Measurements from ENCODE around the gene OSGEP. TPM values are rescaled to one million over a fixed set of nuclear protein-coding genes. Genes with fewer than 3 reads are reported as not detected.

Gene OSGEP
- 46.7 and 50.8 TPM in 2 replicates for total RNA-seq (2021)
- long read RNA-seq, transcript OSGEP-201 (11 exons, 2,002 nt), result major isoform, 115 of 161 reads
- long read RNA-seq, transcript OSGEP-212 (2 exons, 1,011 nt), result minor isoform, 6 of 161 reads
- long read RNA-seq, partial matches to known transcripts, result 9 of 161 reads
- long read RNA-seq, other reads (novel, unspliced or antisense), result 29 of 161 reads

GRCh38 chr14:20454516-20455354, at the start of gene OSGEP, which contains the start of gene APEX1:
TSS of gene OSGEP (minus strand) at chr14:20454812. CDS start at chr14:20454683, 129 bp downstream.
TSS of gene APEX1 (plus strand) at chr14:20455226. CDS start at chr14:20455646, 420 bp downstream.
- Histone ChIP-seq H3K27me3 (ENCODE audit: insufficient read depth, low read length) (no peaks in the 10 kb centered on the region), H4K8ac (replicated peaks; ENCODE audit: insufficient read length, low read depth, low read length) (no peak within 1 kb of the TSS), H3K14ac (ENCODE audit: insufficient read depth, low read length) (peak within 1 kb of the TSS; percentile 92), H3K79me1 (ENCODE audit: insufficient read depth, low read depth, low read length, poor library complexity, severe bottlenecking) (no peaks in the 10 kb centered on the region), H3K4me2 (ENCODE audit: insufficient read depth, insufficient read length, low read length) (peak within 1 kb of the TSS; percentile 70), H3K9me3 (ENCODE audit: control insufficient read depth, low read depth, low read length) (no peaks in the 10 kb centered on the region), H2BK5ac (ENCODE audit: insufficient read length, low read length) (peak within 1 kb of the TSS; percentile 67), H4K5ac (ENCODE audit: insufficient read length, low read depth, low read length) (peak within 1 kb of the TSS; percentile 80), H3K18ac (ENCODE audit: insufficient read length, low read depth, low read length) (peak within 1 kb of the TSS; percentile 91), H3K56ac (ENCODE audit: insufficient read length, low read depth, low read length) (peak within 1 kb of the TSS; percentile 63), H4K20me1 (ENCODE audit: control insufficient read depth, insufficient read depth, insufficient read length) (no peaks in the 10 kb centered on the region), H2BK20ac (ENCODE audit: low read depth, low read length, poor library complexity, severe bottlenecking) (no peak within 1 kb of the TSS), H2AFZ (ENCODE audit: low read length) (no peak within 1 kb of the TSS), H3K4me1 (ENCODE audit: insufficient read depth, low read length) (no peaks in the 10 kb centered on the region), H3K9ac (ENCODE audit: extremely low read depth, insufficient read length, low read length) (peak within 1 kb of the TSS; percentile 97), H2BK12ac (ENCODE audit: insufficient read length, low read depth, low read length) (no peak within 1 kb of the TSS), H3K23ac (ENCODE audit: insufficient read length, low read depth, low read length) (no peak within 1 kb of the TSS), H2BK15ac (ENCODE audit: low read depth, low read length) (no peak within 1 kb of the TSS), H3K23me2 (ENCODE audit: insufficient read length, low read depth, low read length, poor library complexity, severe bottlenecking) (peaks cover 6% of the 10 kb centered on the region), H3K4ac (ENCODE audit: low read depth, low read length) (peak within 1 kb of the TSS; percentile 20; the same call in 1 of the 2 replicates), H2BK120ac (ENCODE audit: low read depth, low read length, poor library complexity, severe bottlenecking) (no peak within 1 kb of the TSS), H4K91ac (ENCODE audit: insufficient read length, low read depth, low read length) (no peak within 1 kb of the TSS), H2AK5ac (ENCODE audit: insufficient read length, low read length) (no peak within 1 kb of the TSS), H3K27ac (ENCODE audit: insufficient read length, low read depth, low read length) (peak within 1 kb of the TSS; percentile 88), H3K79me2 (ENCODE audit: insufficient read depth, low read length) (peaks cover 8% of the 10 kb centered on the region; the same call in 1 of the 2 replicates), H3T11ph (ENCODE audit: low read length) (peak within 1 kb of the TSS; percentile 3)
- Mint-ChIP-seq H3K9me3 (no peaks in the 10 kb centered on the region; a peak in 1 of 5 replicates), H3K36me3 (ENCODE audit: insufficient read depth in 1 of 3, low read depth in 3 of 3) (peaks cover 21 to 44% (median 25%) of the 10 kb centered on the region in 3 experiments), H3K27ac (no peak within 1 kb of the TSS), H3K27me3 (ENCODE audit: low read depth) (no peaks in the 10 kb centered on the region), H3K4me1 (peaks cover 4 to 10% of the 10 kb centered on the region in 2 experiments), H3K4me3 (no peak within 1 kb of the TSS; a peak in 1 of 5 replicates)
- TF ChIP-seq CTCF (conservative IDR thresholded peaks at IDR 0.05), result no peak
- no CpG with 5 or more reads among the region's 56 CpGs for WGBS (ENCODE audit: extremely low coverage, insufficient read length, low lambda C conversion rate)
- peak; percentile 98 for DNase-seq
